Prostate gland (tissue), 2 donors: ENCODE data around the gene MAP3K20.
"Not testable (repeated sequence)": the region's sequence is repeated elsewhere in the genome, so short reads cannot be mapped to it uniquely, and the experiment has no call there.

Experiments used
- CTCF ChIP-seq, 4 experiments: fragments of 200-600 bp in 2 of 4; fragments of 450-650 bp in 2 of 4; sonication (generic) in 2 of 4; IDR thresholded peaks; 1 replicate in 3 of 4; 2 replicates in 1 of 4; pipeline ENCODE4 v1.5.1; 2016 to 2019; ENCODE audit warnings: antibody characterized with exemption in 4 of 4, mild to moderate bottlenecking in 2 of 4, moderate library complexity in 2 of 4
- POLR2A ChIP-seq: fragments of 450-650 bp; IDR thresholded peaks from one replicate; pipeline ENCODE4 v1.6.1; 2016; ENCODE audit warnings: antibody characterized with exemption, mild to moderate bottlenecking
- POLR2AphosphoS5 ChIP-seq: sonication (generic); formaldehyde crosslinking; IDR thresholded peaks from one replicate; pipeline ENCODE4 v1.6.1; 2017; ENCODE audit warnings: antibody characterized with exemption

DNA sequence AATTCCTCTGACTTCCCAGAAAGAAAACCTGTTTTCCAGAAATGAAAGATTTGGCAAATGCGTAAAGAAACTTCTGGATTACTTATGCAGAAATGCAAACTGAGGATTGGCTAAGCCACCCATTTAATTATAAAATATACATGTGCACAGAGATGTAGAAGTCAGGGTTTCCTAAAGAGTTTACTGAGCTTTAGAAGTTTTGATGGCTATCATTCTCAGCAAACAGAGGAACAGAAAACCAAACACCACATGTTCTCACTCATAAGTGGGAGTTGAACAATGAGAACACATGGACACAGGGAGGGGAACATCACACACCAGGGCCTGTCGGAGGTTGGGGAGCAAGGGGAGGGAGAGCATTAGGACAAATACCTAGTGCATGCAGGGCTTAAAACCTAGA, 37.4 kb upstream of the MAP3K20 start:
- TF ChIP-seq POLR2AphosphoS5, result peak; percentile 71
- not testable (repeated sequence) for TF ChIP-seq CTCF (IDR thresholded peaks at IDR 0.05); POLR2A
